DMS153 treated with DMSO at 0.1 percent for 48 hours (cell line): ENCODE results near the gene CAPNS1.
"Not testable (repeated sequence)": the region's sequence is repeated elsewhere in the genome, so short reads cannot be mapped to it uniquely, and the experiment has no call there.

Source experiments
- DNase-seq: peaks from one replicate; lab custom pipeline; 2025; ENCODE audit not compliant: unreplicated experiment; lab: John Stamatoyannopoulos, UW

Gene CAPNS1

GRCh38 chr19:36113894-36114720 lies 25.8 kb upstream of the CAPNS1 start:
- no peak for DNase-seq

DNA sequence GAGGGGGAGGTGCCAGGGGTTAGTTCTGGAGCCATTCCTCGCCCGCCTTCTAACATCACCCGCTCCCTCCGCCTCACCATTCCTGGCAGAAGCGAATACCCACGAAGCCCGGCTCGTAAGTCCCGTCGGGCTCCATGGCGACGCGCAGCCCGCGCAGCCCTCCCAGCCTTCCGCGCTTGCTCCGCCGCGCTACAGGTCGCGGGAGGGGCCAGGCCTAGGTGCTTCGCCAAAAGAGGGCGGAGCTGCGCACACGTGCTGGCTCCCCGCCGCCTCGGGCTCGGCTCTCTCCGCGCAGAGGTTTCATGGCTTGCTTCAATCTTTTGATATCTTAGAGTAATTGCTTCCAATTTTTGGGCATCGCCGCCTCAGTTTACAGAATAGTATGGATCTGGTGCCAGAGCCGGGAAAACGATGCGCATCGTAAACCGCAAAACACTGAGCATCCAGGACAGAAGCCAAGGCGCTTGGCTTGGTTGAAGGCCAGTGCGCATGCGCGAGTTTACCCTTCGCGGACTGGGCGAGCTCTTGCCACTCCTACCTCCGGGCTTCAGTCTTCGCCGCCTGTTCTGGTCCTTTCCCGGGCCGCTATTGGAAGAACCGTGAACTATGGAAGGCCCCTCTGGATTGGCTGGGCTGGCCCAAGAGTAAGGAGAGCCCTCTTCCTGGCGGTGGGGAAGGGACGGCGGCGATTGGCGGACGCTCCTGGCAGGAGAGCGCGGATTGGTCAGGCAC lies 25.0 kb upstream of the CAPNS1 start, which contains the start of gene POLR2I:
Gene POLR2I, minus strand, starts transcription at position 155 of the 732 bp plus-strand sequence. Its CDS starts 19 bp downstream, at position 136.
- DNase-seq = peak; percentile 98

DNA sequence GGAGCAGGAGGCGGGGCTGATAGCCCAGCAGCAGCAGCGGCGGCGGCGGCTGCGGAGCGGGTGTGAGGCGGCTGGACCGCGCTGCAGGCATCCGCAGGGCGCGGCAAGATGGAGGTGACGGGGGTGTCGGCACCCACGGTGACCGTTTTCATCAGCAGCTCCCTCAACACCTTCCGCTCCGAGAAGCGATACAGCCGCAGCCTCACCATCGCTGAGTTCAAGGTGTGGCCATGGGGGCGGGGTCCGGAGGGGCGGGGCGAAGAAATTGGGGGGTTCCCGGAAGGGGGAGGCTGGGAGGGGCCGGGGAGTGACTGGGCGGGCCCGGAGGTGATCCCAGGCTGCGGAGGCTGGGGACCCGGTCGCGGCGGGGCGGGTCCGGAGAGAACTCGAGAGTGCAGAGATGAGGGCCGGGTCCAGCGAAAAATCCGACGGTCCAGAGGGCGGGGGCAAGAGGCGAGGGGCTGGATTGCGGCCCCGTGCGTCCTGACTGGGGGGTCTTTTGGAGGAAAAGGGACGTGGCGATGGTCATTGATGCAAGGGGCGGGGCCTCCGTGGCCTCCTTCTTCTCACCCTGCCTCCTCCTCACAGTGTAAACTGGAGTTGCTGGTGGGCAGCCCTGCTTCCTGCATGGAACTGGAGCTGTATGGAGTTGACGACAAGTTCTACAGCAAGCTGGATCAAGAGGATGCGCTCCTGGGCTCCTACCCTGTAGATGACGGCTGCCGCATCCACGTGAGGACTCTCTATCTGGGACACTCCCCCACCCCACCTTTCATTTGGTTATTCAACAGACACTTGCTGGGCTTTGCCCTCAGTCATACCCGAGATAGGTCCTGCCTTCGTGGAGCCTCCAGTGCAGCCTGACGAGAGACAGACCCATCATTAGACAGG lies 24.2 kb upstream of the CAPNS1 start, which contains the start of gene TBCB:
Gene TBCB, plus strand, starts transcription at position 16 of the 891 bp plus-strand sequence. Its CDS starts 93 bp downstream, at position 109.
- peak; percentile 55 for DNase-seq

- no peak for DNase-seq
These were observed 23.6 kb upstream of the CAPNS1 start for GRCh38 chr19:36116344-36116637.

DNA sequence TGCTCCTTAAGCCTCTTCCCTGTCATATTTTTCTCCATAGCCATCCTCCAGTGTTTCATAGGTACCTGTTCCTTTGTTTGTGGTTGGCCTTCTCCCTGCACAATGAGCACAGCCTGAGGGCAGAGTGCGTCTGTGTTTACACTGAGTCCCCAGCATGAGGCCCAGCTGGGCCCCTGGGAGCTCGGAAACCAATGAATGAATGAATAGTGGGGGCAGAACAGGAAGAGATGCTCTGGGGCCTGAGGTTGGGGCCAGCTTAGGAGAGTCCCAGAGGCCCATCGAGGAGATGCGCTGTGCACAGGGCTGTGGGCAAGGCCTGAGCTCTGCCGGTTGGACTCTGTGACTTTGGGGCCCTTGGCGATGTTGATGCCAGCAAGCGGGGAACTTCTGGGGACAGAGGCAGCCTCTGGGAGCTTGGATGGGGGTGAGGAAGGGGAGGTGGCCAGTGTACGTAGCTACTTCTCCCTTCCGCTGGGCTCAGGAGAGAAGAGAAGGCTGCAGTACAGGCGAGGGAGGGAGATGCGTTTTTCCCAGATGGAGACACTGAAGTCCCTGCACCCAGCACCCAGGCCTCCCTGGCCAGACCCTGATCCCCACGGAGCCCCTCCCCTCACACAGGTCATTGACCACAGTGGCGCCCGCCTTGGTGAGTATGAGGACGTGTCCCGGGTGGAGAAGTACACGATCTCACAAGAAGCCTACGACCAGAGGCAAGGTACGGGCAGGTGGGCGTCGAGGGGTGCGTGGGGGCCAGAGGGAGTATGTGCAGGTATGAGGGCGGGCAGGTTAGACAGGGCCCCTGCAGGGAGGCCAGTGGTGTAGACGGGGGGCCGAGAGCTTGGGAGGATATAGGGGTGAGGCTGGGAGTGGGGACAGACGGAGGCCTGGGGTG lies 19.5 kb upstream of the CAPNS1 start:
- DNase-seq = no peak

GRCh38 chr19:36120984-36121358 lies 18.9 kb upstream of the CAPNS1 start:
- no peak for DNase-seq

- DNase-seq = no peak
These were observed 18.3 kb upstream of the CAPNS1 start for GRCh38 chr19:36121486-36122124.

GRCh38 chr19:36125557-36125956 lies 14.3 kb upstream of the CAPNS1 start:
- DNase-seq = no peak

- DNase-seq = peak; percentile 51
These were observed 11.5 kb upstream of the CAPNS1 start for GRCh38 chr19:36128392-36128736.

DNA sequence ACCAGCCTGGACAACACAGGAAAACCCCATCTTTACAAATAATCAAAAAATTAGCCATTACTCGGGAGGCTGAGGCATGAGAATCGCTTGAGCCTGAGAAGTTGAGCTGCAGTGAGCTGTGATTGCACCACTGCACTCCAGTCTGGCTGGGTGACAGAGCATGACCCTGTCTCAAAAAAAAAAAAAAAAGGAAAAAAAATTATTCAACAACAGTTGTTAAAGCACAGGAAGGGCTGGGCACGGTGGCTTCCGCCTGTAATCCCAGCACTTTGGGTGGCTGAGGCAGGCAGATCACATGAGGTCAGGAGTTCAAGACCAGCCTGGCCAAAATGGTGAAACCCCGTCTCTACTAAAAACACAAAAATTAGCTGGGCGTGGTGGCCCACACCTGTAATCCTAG lies 8.6 kb upstream of the CAPNS1 start:
- not testable (repeated sequence) for DNase-seq

DNA sequence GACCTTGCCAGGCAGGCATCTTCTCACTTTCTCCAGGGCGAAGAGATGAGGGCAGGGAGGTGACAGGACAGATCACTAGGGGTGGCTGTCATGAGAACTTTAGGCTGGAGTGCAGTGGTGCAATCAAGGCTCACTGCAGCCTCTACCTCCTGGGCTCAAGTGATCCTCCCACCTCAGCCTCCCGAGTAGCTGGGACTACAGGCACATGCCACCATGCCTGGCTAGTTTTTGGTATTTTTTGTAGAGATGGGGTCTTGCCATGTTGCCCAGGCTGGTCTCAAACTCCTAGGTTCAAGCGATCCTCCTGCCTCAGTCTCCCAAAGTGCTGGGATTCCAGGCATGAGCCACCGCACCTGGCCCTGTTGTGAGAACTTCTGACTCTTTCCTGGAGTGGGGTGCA lies 5.0 kb upstream of the CAPNS1 start:
- not testable (repeated sequence) for DNase-seq

DNA sequence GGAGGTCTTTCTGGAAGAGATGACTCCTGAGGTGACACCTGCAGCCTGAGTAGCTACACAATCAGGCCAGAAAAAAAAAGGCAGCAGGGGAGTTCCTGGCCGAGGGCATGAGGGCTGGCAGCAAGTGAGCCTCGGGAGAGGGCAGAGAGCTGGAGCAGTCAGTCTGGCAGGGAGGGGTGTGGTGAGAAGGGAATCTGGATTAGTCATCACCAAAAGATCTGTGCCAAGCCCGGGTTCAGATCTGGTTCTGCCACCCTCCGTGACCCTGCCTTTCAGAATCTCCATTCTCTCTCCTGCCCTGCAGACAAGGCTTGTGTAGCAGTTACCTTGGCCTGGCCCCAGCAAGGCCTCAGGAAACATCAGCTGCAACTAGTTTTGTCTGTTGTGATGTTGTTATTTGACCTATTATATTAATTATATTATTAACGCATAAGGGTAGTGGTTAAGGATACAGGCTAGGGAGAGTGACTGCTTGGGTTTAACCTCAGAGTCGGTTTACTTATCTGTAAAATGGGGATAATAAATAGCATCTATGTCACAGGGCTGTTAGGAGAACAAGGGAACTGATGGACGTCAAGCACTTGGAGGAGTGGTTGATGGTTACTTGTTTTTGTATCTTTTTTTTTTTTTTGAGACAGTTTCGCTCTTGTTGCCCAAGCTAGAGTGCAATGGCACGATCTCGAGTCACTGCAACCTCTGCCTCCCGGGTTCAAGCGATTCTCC lies 2.7 kb upstream of the CAPNS1 start:
- peak; percentile 64 for DNase-seq

DNA sequence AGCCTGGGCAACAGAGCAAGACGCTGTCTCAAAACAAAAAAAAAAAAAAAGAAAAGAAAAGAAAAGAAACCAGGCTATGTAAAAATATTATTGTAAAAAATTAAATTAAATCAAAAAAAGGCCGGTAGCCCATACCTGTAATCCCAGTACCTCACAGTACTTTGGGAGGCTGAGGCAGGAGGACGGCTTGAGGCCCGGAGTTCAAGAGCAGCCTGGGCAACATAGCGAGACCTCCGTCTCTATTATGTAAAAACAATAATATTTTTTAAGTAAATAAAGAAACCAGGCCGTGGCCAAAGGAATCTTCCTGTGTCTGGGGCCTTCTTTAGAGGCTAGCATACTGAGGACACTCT lies 770 bp upstream of the CAPNS1 start:
- no peak for DNase-seq

DNA sequence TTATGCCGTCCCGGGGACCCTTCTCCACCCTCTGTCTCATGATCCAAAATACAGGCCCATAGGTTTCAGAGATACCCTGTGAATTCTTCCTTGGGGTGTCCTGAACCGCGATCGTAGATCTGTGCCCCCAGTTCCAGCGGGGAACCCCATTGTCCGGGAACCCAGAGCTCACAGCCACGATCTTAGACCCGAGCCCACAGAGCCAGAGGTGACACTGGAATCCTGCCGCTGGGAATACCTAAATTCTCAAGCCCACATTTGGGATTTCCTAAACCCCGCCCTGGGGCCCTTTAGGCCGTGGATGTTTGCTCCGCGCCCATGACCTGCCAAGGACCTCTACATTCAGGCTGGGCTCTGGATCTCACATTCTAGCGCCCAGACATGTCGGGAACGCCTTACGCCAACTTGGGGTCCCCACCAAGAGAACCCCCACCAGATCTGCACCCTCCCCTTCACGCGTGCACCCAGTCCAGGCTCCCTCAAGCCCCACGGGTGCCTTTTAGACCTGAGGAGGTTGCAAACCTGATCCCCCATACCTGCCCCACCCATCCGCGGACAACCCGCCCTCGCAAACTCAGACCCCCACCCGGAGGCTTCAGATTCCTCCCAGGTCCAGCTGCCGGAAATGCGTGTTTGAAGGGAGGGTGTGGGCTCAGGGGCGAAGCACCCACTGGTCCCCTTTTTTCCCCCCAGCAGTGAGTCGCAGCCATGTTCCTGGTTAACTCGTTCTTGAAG lies 605 bp downstream of the CAPNS1 start:
- peak; percentile 7 for DNase-seq

GRCh38 chr19:36141039-36141927 lies 1.4 kb downstream of the CAPNS1 start:
- peak; percentile 69 for DNase-seq

DNA sequence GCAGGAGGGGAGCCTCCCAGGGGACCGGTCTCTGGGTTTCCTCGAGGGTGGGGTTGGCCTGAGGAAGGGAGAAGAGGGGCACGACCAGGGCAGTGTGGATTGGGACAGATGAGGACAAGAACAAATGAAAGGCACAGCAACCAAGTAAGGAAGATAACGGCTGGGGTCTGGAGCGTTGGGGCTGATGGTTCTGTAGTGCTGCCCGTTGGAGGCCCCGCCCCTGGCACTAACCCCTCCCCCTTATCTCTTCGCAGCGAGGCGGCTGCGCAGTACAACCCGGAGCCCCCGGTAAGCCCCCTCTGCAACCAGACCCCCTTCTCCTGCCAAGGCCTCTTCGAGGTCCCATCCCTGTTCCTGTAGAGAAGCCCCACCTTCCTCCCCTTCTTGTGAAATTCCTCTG lies 2.2 kb downstream of the CAPNS1 start:
- no peak for DNase-seq

DNA sequence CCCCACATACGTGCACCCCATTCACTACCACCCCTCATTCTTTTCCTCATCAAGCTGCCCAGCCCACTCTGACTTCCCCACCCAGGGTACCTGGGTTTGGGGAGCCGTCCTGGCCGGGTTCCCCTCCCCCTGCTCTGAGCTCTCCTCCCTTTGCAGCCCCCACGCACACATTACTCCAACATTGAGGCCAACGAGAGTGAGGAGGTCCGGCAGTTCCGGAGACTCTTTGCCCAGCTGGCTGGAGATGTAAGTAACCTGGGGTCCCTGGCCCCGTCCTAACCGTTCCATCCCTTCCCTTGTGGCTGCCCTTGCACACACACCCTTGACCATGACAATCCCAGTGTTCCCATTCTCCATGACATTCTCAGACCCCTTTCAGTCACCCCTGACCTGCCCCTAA lies 2.6 kb downstream of the CAPNS1 start:
- no peak for DNase-seq

- no peak for DNase-seq
These were observed 4.8 kb downstream of the CAPNS1 start for GRCh38 chr19:36144624-36145023.
